Fibroblast of lung (primary cell): ENCODE results near the gene S100A12.

Experiments
- EZH2 ChIP-seq: IDR thresholded peaks from 2 replicates; pipeline ENCODE4 v1.5.1; 2012; ENCODE audit warnings: low read length, control low read depth, mild to moderate bottlenecking; ENCODE audit errors: missing control alignments
- TF ChIP-seq, protein P1 (sequence below), 2 donors: IDR thresholded peaks in 1 of 2; conservative IDR thresholded peaks in 1 of 2; 1 replicate in 1 of 2; 2 replicates in 1 of 2; pipeline ENCODE4 v1.5.1; 2011 to 2012; ENCODE audit warnings: low read length in 2 of 2, control low read depth in 1 of 2, inconsistent platforms in 1 of 2, low read depth in 1 of 2, mild to moderate bottlenecking in 1 of 2

DNA sequence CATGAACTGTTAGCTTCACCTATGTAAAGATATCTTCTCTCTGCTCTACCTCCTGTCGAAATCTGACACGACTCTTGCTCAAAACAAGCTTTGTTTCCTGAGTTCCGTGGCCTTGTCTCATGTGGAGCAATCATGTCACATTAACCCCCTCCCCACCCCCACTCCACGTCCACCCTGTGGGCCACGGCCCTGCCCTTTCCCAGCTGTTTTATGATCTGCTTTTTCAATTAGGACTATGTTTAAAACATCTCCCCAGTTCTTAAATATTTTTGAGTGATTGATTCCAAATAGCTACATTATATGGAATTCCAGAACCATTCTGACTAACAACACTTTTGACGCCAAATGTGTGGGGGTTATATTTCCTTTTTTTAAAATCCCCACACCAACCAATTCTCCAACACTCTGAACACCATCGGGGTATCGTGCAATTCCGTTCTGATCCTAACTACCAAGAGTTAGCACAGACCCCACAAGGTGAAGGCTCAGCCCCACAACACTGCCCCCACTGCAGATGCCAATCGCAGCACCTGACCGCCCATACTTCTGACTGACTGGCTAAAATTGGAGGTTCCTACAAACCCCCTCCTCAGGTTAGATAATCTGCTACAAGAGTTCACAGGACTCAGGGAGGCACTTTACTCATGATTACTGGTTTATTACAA lies 28.1 kb upstream of the S100A12 start:
- TF ChIP-seq, protein P1, sequence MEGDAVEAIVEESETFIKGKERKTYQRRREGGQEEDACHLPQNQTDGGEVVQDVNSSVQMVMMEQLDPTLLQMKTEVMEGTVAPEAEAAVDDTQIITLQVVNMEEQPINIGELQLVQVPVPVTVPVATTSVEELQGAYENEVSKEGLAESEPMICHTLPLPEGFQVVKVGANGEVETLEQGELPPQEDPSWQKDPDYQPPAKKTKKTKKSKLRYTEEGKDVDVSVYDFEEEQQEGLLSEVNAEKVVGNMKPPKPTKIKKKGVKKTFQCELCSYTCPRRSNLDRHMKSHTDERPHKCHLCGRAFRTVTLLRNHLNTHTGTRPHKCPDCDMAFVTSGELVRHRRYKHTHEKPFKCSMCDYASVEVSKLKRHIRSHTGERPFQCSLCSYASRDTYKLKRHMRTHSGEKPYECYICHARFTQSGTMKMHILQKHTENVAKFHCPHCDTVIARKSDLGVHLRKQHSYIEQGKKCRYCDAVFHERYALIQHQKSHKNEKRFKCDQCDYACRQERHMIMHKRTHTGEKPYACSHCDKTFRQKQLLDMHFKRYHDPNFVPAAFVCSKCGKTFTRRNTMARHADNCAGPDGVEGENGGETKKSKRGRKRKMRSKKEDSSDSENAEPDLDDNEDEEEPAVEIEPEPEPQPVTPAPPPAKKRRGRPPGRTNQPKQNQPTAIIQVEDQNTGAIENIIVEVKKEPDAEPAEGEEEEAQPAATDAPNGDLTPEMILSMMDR (conservative IDR thresholded peaks at IDR 0.05 in 1 of 2, IDR thresholded peaks at IDR 0.05 in 1 of 2; ENCODE audit: low read depth in 1 of 2, low read length in 2 of 2): no peak
- TF ChIP-seq EZH2: no peak
